Testis (tissue), 5 donors: ENCODE measurements around the gene UGDH. TPM values are rescaled to one million over a fixed set of nuclear protein-coding genes. Genes with fewer than 3 reads are reported as not detected.

ENCODE experiments used
- DNase-seq: peaks from one replicate; pipeline ENCODE4 v3.0.0-alpha.2; 2019
- H3K27ac ChIP-seq, 2 donors: fragments of 200-600 bp; sonication (generic); one replicate each; pipeline ENCODE4 v1.5.1; 2019
- H3K27me3 ChIP-seq: fragments of 200-600 bp; sonication (generic); one replicate; pipeline ENCODE4 v1.5.1; 2019
- H3K36me3 ChIP-seq: fragments of 200-600 bp; sonication (generic); one replicate; pipeline ENCODE4 v1.5.1; 2017; ENCODE audit warnings: low read depth; ENCODE audit errors: missing control alignments
- H3K4me1 ChIP-seq: fragments of 200-600 bp; sonication (generic); one replicate; pipeline ENCODE4 v1.5.1; 2019
- H3K4me3 ChIP-seq, 2 donors: fragments of 200-600 bp; sonication (generic); one replicate each; pipeline ENCODE4 v1.5.1; 2017 to 2019
- H3K9me3 ChIP-seq: fragments of 200-600 bp; sonication (generic); one replicate; pipeline ENCODE4 v1.5.1; 2017
- CTCF ChIP-seq, 3 experiments: fragments of 450-650 bp in 2 of 3; fragments of 200-600 bp in 1 of 3; sonication (generic) in 1 of 3; IDR thresholded peaks; one replicate each; pipeline ENCODE4 v1.5.1; 2016 to 2019; ENCODE audit warnings: antibody characterized with exemption in 3 of 3, mild to moderate bottlenecking in 2 of 3, moderate library complexity in 1 of 3
- POLR2A ChIP-seq: fragments of 450-650 bp; IDR thresholded peaks from one replicate; pipeline ENCODE4 v1.6.1; 2017; ENCODE audit warnings: antibody characterized with exemption, mild to moderate bottlenecking, moderate library complexity
- WGBS, 2 donors: methylation state at CpG; one replicate each; pipeline ENCODE4 v1.1.5; 2018; 5-methylcytosine and 5-hydroxymethylcytosine counted together
- intact Hi-C: fragments of 100-400 bp; cut with DNase I; formaldehyde crosslinking; loops from one replicate; pipeline ENCODE4 v1.15.1; 2023; ENCODE audit warnings: low total_unique reads
- long read RNA-seq, 2 donors: transcript quantifications; one replicate each; lab custom pipeline, GENCODE V29; 2026
- polyA plus RNA-seq: library from polyadenylated mRNA; stranded (reverse); fragments of 350-450 nt; fragmentation: Illumina TruSeq; extraction: RNeasy Lipid Tissue Mini Kit (QIAGEN cat#74804); gene quantifications from one replicate; pipeline ENCODE4 v1.2.3, GENCODE V29; 2014; ENCODE audit warnings: low read depth, low replicate concordance; ENCODE audit not compliant: insufficient read depth
- total RNA-seq, 2 donors: library from RNA; depleted of rRNA; stranded (reverse); fragments of >200 nt; gene quantifications; one replicate each; pipeline ENCODE4 v1.2.3, GENCODE V29; 2016

The UGDH gene
- total RNA-seq (10 to 100 TPM; 11.3 to 21.4 TPM), polyA plus RNA-seq (8.1 TPM)
- long read RNA-seq, donor 1, transcript UGDH-201 (12 exons, 3,216 nt), result major isoform, 10 of 35 reads
- long read RNA-seq, donor 1, partial matches to known transcripts, result 25 of 35 reads
- long read RNA-seq, donor 1, other reads (novel, unspliced or antisense), result 0 of 35 reads
- long read RNA-seq, donor 2, partial matches to known transcripts, result 0 of 2 reads
- long read RNA-seq, donor 2, other reads (novel, unspliced or antisense), result 0 of 2 reads

DNA sequence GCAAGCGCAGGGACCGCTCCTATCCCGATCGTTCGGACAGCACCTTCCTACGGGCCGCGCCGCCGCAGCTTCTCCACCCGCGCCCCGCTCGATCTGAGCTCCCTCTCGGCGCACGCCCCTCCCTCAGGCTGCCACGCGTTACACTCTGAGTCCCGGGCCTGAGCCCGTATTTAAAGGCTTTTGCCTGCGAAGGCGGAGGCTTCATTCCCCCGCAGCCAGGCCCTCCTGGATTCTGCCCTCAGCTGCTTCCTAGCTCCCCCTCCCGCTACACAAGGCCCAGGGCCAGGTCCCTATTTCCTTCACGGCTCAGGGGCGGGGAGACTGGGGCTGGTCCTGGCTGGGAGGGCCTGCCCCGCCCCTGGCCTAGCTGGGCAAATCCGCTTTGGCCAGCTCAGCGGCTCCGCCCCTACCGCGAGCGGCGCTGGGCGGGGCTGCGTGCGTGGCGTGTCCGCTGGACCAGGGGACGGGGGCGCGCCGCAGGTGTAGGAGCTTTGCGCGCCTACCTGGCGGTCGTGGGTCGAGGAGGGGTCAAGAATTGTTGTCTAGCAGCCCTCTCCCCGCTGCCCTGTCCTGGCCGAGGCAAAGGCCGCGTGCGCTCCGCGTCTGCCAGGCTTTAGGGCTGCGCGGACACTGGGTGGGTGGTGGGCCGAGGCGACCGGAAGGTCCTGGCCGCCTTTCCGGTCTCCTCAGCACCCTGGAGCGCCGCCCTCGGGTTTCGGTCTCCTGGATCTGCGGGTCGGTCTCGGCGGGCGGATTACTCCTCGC is at the start of gene UGDH:
Gene UGDH (minus strand): TSS at position 144 of the 765 bp plus-strand sequence. CDS start 5,927 bp downstream, outside the sequence.
- DNase-seq, result peak; percentile 97
- Histone ChIP-seq H3K27ac (peak within 1 kb of the TSS; percentile 90 to 96), H3K4me1 (peaks cover 9% of the 10 kb centered on the region), H3K9me3 (no peaks in the 10 kb centered on the region), H3K36me3 (no peaks in the 10 kb centered on the region), H3K4me3 (peak within 1 kb of the TSS; percentile 82 to 93), H3K27me3 (no peaks in the 10 kb centered on the region)
- WGBS, 2 donors, result 0 to 1% methylated on average over 21 to 23 of the region's 73 CpGs
- intact Hi-C loops, result loop anchor here (5.0 to 10.0 kb wide), 2 partner anchors 107 to 450 kb away; partner anchors contain the start of genes PDS5A and SMIM14
- TF ChIP-seq POLR2A (peak; percentile 73), CTCF (IDR thresholded peaks at IDR 0.05) (peak in 1 of 3 experiments; percentile 8)

DNA sequence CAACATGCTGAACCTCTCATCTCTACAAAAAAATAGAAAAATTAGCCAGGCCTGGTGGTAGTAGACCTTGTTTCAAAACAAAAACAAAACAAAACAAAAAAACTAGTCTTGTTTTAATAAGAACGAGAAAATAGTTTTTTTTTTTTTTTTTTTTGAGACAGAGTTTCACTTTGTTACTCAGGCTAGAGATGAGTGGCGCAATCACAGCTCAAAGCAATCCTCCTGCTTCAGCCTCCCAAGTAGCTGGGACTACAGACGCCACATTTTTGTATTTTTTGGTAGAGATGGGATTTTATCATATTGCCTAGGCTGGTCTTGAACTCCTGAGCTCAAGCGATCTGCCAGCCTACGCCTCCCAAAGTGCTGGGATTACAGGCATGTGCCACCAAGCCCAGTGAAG is 47.7 kb upstream of the UGDH start:
- no peak for TF ChIP-seq POLR2A
- no peak for TF ChIP-seq CTCF (IDR thresholded peaks at IDR 0.05)

GRCh38 chr4:39571504-39571903 is 44.3 kb upstream of the UGDH start:
- H3K4me1 ChIP-seq, result no peaks in the 10 kb centered on the region
- H3K36me3 ChIP-seq, result no peaks in the 10 kb centered on the region
- intact Hi-C loops, result no loop called here
- TF ChIP-seq CTCF (IDR thresholded peaks at IDR 0.05) (no peak), POLR2A (no peak)
- no peak for DNase-seq
- no peak overlapping the region for H3K27ac ChIP-seq
- H3K27me3 ChIP-seq, result no peaks in the 10 kb centered on the region
- H3K9me3 ChIP-seq, result no peaks in the 10 kb centered on the region
- 91% methylated on average over 6 of the region's 6 CpGs for WGBS, 2 donors
- no peak overlapping the region for H3K4me3 ChIP-seq

More for the DNA sequence above, 47.7 kb upstream of the UGDH start:
- H3K27me3 ChIP-seq, result no peaks in the 10 kb centered on the region
- intact Hi-C loops, result no loop called here
- H3K9me3 ChIP-seq, result no peaks in the 10 kb centered on the region
- H3K4me1 ChIP-seq, result no peaks in the 10 kb centered on the region
- no peak overlapping the region for H3K27ac ChIP-seq
- WGBS, 2 donors, result 84 to 85% methylated on average over 5 of the region's 5 CpGs
- H3K4me3 ChIP-seq, result no peak overlapping the region
- no peaks in the 10 kb centered on the region for H3K36me3 ChIP-seq
- DNase-seq, result no peak

DNA sequence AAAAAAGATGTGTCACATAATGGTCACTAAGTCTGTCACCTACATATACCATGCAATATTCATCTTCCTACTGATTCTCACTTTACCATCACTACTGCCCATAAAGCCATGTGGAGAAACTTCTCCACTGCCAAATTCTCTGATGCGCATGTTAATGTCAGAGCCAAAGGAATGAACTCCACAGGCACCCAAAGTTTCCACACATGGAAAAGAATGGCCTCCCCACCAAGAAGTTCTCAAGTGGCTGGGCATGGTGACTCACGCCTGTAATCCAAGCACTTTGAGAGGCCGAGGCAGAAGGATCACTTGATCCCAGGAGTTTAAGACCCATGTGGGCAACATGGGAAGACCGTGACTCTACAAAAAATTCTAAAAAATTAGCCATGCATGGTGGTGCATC is 43.8 kb upstream of the UGDH start:
- intact Hi-C loops, result no loop called here
- no peaks in the 10 kb centered on the region for H3K9me3 ChIP-seq
- WGBS, 2 donors, result 92 to 98% methylated on average over 4 of the region's 4 CpGs
- no peak for TF ChIP-seq POLR2A
- no peak for TF ChIP-seq CTCF (IDR thresholded peaks at IDR 0.05)
- no peak overlapping the region for H3K4me3 ChIP-seq
- no peaks in the 10 kb centered on the region for H3K36me3 ChIP-seq
- no peak for DNase-seq
- no peaks in the 10 kb centered on the region for H3K27me3 ChIP-seq
- no peaks in the 10 kb centered on the region for H3K4me1 ChIP-seq
- H3K27ac ChIP-seq, result no peak overlapping the region
